Activated CD8-positive, alpha-beta memory T cell treated with anti-CD3 and anti-CD28 coated beads, Interleukin-2, amount 50 U/mL, for 24 hours (primary cell): ENCODE results near the gene GGTLC3.
"Not testable (repeated sequence)": the region's sequence is repeated elsewhere in the genome, so short reads cannot be mapped to it uniquely, and the experiment has no call there.

Experiments used
- DNase-seq: peaks from one replicate; pipeline ENCODE4 v3.0.0-alpha.2; 2020; ENCODE audit errors: extremely low read depth

Gene GGTLC3

DNA sequence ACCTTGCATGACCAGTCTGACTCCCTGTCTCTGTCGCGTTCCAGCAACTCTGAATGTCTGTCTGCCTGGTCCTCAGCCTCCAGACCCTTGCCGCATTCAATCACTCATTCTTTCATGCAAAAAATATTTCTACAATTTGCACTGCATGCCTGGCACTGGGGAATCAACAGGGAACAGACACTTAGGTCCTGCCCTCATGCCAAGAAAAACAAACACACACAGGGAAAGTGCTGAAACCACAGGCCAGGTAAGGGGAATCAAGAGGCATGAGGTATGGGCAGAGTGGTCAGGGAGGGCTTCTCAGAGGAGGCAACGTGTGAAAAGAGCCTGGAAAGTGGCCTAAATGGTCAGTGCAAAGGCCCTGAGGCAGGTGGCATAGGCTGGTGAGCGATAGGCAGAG lies at the start of gene GGTLC3:
Gene GGTLC3 (minus strand): TSS at position 101 of the 400 bp plus-strand sequence. CDS start 264 bp downstream, outside the sequence.
- DNase-seq = not testable (repeated sequence)

DNA sequence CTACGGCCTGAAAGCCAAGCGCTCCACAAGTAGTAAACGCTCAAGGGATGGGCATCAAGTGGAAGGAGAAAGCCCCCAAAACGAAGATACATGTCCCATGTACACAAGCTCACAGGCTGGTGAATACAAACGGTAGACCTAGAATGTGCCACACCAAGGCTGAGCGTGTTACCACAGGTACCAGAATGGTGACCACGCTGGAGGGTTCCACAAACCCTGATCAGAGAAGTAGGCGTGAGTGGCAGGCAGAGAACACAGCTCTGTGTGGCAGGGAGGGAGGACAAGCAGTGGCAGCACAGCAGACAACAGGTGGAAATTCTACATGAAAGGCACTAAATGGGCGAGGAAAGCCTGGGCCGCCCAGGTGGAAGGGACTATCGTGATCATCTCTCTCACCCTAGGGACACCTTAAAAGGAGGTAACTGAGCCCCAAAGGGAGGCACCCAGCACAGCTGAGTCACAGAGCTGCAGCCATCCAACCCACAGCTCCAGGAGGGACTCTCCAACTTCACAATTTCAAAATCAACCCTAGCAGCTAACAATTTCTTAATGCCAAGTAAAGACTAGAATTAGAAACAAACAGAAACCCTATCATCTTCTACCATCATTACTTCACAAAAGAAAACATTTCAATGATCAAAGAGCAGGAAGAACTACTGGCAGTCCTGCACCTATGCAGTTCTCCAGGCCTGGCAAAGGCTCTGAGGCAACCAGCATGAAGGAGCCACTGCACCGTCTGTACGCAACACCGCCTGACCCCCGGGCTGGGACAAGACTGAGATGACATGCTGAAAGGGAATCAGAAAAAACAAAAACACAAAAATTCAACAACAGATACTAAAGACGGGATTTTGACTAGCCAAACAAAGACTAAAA lies 42.4 kb upstream of the GGTLC3 start:
- DNase-seq = not testable (repeated sequence)

DNA sequence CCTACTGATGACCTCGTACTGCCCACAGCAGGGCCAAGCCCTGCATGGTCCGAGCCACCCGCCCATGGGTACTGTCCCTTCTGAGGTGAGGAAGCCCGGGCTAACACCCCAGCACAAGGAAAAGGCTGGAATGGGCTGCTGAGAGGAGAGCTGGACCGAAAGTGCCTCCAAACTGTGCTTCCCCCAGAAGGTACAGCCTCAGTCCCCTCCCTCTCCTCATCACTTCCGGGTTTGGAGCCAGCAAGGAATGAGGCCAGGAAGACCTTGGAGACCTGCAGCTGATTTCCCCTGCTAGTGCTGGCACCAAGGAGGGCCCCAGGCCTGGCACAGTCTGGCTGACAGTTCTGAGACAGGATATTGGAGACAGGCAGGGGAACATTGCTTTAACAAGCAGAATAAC lies 41.0 kb upstream of the GGTLC3 start:
- not testable (repeated sequence) for DNase-seq

DNA sequence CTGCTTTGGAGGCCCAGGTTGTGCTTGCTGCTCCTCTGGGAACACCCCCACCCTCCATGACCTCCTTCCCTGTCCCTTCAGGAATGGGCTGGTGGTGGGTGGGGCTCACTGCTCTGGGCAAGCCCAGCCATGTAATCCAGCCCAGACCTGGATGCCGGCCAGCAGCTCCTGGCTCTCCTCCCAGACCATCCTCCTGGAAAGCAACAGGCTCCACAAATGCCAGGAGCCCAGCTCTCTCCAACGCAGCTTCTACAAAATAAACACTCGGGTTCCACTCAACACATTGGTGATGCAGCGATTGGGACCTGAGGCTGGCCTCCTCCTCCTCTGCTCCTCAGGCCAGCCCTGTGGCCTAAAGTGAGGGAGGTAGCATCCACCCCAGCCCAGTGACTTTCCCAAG lies 40.6 kb upstream of the GGTLC3 start:
- DNase-seq = not testable (repeated sequence)

DNA sequence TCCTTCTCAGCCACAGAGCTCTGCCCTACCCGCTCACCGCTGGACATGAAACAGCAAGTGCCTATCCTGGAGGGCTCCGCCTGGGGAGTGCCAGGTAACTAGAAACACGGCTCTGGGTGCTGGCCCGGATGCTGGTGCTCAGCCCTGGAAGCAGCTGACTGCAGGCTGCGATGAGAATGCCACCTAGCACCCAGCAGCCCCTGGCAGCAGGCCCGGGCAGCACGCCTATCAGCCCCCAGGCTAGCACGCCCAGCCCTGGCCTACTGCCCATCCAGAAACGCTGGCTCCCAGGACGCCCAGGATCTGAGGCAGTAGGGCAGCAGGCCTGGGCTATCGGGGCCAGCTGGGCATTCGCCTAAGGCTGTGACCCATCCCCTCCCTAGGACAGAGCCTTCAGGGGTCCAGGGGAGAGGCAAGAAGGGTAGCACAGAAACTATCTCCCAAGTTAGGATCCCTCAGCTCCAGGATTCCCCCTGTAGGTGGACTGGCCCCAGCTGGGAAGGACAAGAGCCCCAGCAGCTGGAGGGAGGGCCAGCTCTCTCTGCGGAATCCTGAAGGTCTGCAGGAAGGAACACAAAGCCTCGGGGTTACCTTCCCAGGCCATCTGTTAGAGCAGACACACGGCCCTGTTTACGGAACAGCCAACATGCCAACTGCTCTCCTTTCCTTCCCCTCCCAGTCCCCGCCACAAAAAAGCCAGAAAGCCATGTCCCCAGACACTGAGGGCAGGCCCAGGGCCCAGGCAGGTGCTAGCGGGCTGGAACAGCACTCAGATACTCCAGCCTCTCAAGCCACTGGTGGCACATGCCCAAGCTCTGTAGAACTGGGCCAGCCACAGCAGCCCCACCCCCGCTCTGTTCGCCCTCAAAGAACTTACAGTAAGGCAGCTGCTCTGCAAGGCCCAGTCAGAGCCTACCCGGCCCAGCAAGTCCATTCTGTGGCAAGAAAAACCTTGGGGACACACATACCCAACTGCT lies 36.6 kb upstream of the GGTLC3 start:
- DNase-seq = not testable (repeated sequence)

DNA sequence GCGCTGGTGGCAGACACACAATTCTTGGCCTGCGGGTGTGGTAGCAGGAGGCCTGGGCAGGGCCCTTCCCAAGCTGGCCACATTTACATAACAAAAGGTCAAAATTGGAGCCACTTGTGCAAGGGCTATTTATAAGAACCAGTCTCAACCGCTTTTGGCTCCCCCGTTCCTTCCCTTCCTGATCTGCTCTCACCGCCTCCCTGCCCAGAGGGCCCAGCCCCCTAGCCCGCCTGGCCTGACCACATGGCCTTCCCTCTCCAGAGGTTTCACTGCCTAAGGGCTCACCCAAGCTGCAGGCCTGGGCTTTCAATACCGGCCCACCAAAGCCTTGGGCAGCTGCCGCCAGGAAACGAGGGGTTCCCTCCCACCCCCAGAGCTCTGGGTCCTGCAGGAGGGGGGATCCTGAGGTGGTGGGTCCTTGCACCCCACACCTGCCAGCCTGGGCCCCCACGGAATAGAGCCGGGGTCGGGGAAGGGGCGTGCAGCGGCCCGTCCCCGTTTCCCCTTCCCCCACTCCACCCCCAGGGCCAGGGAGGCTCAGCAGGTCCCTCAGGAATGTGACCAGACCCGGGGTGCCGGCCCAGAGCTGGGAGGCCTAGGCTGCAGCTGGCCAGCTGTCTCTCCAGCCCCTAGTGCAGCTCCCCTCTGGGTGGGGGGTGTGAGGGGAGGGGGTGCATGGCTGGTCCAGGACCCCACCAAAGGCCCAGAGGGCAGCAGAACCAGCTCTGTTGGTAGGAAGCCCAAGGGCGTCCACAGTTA lies 35.1 kb upstream of the GGTLC3 start:
- DNase-seq = not testable (repeated sequence)

DNA sequence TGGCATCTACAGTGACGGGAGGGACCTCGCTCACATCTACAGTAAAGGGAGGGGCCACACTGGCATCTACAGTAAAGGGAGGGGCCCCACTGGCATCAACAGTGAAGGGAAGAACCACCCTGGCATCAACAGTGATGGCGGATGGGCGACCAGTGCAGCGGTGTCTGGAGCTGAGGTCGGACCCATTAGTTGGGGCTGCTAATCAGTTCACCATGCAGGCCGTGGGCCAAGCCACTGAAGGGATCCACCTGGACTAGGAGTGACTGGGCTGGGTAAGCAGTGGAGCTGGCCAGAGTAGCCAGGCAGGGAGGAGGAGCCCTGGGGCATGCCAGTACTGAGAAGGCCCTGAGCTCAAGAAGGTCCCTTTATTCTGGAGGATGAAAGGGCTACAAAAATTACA lies 33.1 kb upstream of the GGTLC3 start:
- not testable (repeated sequence) for DNase-seq

DNA sequence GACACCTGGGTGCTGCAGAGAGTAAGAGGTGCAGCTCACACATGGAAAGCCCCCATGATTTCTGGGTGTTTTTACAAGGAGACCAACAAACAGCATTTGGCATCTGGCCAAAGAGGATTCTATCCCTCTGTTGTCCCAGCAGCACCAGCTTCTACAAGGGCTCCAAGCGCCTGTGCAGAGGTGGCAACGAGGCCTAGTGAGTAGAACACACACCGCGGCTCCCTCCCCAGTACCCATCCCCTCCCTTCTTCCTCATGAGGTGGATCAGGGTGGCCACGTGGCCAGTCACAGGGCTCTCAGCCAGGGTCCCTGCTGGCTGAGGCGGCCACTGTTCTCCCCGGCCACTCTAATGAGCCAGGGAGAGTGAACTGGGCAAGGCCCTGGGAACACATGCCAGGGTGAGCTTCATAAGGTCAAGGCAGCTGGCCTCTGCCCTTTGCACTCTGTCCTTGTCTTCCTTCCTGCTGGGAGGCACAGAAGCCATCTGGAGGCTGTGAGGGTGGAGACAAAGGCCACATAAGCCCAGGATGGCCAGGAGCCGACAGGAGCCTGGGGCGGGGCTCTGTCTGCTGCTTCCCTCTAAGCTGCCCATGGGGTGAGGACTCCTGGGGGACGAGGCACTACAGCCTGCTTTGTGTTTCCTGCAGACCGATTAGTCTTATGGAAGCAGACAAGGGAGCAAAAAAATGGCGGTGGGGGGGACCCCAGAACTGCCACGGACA lies 31.7 kb upstream of the GGTLC3 start:
- DNase-seq = not testable (repeated sequence)

DNA sequence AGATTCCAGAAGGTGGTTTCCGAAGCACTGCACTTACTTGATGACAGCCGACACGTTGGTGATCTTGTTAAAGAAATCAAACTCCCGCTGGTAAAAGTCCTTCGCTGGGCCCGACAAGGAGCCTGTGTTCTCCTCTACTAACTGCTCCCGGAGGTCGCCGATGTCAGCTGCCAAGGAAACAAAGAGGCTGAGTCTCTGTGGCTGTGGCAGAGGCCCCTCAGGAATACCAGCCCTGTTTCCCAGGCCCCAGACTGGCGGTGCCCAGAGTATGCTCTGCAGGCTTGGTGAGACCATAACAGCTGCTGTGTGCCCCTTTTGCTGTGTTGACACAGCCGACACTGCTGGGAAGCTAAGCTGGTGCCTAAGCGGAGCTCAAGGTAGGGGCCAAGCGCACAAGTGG lies 26.7 kb upstream of the GGTLC3 start:
- DNase-seq = not testable (repeated sequence)

DNA sequence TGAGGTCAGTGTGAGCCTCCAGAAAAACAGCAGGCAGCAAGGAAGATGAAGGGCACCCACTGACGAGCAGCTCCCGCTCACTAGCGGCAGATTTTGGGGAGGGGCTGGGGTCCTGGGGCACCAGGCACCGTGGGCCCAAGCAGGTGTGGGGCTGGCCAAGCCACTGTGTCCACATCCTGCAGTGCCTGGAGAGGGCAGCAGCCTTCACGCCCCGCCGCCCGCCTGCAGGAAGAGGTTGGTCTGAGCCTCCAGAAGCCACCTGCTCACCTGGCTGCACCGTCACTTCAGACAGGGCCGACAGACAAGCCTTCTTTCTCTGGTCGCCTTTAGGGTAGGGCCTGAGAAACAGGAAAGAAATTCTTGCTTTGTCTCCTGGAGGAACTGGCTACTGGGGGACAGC lies 25.4 kb upstream of the GGTLC3 start:
- DNase-seq = not testable (repeated sequence)

DNA sequence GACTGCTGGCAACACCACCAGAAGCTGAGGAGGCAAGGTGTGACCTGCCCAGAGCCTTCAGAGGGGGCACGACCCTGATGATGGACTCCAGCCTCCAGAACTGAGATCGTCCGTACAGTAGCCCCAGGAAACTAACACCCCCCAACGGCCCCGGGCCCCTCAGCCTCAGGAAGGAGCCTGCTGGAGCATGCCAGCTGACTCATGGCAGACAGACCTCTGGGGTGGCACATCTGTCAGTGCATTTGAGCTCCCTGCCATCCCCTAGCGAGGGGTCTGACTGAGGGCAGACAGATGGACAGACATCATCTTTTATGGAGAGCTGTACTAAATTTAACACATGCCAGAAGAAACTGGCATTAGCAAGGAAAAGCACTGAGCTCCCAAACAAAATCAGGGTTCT lies 22.0 kb upstream of the GGTLC3 start:
- not testable (repeated sequence) for DNase-seq

DNA sequence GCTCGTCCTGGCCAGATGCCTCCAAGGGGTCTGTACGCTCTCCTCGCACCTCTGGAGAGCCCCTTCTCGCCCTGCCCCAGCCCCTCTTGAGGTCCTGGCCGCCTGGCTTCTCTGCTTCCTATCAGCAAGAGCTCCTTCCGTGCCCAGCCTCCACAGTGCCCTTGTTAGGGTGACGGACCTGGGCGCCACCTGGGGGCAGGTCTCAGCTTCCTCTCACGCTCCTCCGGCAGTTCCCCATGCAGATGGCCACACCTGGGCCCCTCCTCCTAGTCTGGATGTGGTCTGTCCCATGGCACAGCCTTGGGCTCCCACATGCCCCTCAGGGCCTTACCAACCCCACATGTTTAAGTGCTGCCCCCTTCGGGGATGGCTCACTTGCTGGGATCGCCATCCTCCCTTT lies 16.4 kb upstream of the GGTLC3 start:
- not testable (repeated sequence) for DNase-seq

DNA sequence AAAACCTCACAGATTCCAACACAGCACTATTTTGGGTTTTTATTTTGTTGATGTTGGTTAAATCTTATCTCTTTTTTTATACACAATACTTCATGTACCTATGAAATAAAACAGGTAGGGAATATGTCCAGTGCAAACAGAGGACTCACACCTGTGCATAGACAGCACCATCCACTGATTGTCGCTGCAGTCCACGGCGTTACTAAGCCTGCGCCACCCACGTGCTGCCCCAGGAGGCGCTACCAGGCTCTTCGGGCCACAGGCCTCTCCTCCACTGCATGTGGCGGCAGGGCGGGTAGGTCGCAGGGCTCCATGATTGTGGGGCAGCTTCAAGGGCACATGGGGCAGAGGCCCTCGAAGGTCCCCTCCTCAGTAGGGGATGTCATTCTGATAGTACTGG lies 15.7 kb upstream of the GGTLC3 start:
- not testable (repeated sequence) for DNase-seq

DNA sequence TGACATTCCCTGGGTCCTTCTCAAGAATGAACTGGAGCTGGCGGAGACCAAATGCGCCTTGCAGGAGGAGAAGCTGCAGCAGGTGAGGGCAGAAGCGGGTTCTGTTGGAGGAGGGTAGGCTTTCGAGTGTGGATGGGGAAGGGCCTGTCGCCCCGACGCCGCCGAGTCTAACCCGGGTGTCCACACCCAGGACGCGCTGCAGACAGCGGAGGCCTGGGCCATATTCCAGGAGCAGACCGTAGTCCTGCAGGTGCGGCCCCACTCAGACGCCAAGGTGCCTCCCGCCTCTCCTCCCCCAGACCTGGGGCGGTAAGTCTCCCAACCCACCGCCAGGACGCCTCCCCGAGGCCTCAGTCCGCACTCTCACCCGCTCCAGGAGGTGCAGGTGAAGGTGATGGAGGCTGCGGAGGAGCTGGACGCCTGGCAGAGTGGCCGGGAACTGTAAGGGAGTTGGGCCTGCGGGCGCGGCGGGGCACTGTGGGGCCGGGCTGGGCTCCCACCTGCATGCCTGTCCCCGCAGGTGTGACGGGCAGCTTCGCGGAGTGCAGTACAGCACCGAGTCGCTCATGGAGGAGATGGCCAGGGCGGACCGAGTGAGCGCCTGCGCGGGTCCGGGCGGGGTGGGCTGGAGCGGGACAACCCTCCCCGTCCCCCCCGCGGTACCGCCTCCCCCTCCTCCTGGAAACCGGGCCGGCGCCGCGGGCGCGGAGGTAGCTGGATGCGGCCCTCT lies 11.6 kb upstream of the GGTLC3 start:
- not testable (repeated sequence) for DNase-seq

DNA sequence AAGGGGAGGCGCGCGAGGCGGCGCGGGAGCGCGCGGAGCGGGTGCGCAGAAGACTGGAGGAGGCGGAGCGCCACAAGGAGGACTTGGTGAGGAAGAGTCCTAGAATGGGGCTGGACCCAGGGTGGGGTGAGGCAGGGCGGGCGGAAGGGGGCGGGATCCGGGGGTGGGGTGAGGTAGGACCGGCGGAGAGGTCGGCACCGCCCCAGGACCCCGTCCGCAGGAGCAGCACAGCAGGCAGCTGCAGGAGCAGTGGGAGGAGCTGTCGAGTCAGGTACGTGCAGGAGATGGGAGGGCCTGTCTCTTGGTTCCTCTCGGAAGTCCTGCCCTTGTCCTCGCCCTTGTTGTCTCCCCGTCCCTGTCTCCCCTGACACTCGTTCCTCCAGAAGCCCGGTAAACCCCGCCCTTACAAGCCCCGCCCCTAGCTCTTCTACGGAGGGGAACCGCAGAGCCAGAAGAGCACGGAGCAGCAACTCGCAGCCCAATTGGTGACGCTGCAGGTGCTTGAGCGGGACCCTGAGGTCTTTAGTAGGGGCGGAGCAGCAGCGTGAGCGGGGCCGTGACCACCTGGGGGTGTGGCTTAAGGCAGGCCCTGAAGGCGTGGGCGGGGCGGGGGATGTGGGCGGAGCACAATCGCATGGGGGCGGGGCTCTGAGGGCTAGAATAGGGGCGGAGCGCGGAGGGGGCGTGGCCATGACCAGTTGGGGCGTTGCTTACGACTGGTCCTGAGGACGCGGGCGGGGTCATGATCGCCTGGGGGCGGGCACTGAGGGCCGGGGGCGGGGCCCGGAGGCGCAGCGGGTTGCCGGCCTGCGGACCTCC lies 10.8 kb upstream of the GGTLC3 start:
- DNase-seq = peak; percentile 80

DNA sequence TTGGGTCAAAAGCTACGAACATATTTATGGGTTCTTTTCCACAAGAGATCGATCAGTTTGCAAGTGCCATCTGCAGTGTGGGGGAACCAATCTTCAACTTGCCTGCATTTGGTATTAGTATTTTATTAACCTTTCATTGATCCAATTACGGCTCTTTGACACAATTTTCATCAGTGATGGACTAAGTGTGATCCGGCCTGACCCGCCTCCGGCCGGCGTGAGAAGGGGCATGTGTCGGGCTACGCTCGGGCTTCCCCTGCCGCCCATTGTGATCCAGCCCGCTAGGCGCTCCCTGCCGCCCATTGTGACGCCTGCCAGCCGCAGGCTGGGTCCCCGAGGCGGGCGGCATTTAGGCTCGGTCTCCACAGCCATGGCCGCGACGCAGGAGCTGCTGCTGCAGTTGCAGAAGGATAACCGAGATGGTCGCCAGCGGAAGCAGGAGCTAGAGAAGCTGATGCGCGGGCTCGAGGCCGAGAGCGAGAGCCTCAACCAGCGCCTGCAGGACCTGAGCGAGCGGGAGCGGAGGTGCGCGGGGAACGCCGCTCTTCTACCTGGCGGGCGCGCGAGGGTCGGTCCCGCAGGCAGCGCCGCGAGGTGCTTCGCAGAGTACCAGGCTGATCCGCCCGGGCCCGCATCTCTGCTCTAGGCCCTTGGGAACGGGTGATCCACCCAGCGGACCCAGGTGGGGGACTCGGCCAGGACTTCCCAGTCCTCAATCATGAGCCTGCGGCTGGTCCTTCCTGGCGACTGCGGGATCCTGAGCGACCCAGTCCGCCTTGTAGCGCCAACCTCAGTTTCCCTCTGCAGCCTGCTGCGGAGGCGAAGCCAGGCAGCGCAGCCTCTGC lies 10.0 kb upstream of the GGTLC3 start, which contains the start of gene TMEM191B:
Gene TMEM191B (plus strand): TSS at position 51 of the 845 bp plus-strand sequence. CDS start 179 bp downstream, at position 230.
- DNase-seq = not testable (repeated sequence)

DNA sequence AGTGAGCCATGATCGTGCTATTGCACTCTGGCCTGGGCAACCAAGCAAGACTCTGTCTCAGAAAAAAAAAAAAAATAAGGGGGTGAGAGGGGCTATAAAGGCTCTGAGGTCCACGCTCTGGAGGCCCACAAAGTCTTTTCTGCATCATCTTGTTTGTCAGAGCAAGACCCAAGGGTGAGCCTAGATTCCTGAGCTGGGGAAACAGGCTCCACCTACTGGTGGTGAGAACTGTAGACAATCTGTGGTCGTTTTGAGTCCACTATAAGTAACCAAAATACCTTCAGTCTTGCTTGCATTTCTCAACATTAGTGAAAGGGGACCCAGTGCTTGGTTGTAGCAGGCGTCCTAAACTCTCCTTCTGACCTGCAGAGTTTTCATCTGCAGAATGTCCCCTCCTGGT lies 5.4 kb upstream of the GGTLC3 start:
- DNase-seq = not testable (repeated sequence)

DNA sequence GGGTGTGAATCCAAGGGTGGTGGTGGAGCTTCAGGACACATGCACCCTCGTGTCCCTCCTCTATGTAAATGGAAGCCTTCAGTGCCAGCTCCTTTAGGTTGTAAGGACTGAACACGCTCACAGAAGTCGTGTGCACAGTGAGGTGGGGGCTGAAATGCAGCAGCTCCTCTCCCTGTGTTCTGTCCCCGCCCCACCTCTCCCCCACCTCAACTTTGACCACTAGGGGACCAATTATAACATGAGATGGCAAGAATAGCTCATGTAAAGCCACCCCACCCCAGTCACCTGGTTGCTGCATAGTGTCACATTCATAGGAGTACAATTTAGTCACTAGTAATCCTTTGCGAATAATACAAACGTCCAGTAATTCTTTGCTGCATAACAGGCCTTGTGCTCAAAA lies 4.8 kb upstream of the GGTLC3 start:
- DNase-seq = not testable (repeated sequence)
